Measurements from ENCODE around the gene DPEP2NB.
"Not testable (repeated sequence)": the region's sequence is repeated elsewhere in the genome, so short reads cannot be mapped to it uniquely, and the experiment has no call there.

The DPEP2NB gene

GRCh38 chr16:67982011-67982696 lies 33.6 kb downstream of the DPEP2NB start:
- no peak for DNase-seq (ENCODE audit: low spot score)

GRCh38 chr16:67979955-67980678 lies 35.6 kb downstream of the DPEP2NB start, which contains the start of gene DPEP3:
DPEP3 (minus strand) TSS chr16:67980499; CDS start chr16:67980380, 119 bp downstream.
- DNase-seq (ENCODE audit: low spot score), result no peak

DNA sequence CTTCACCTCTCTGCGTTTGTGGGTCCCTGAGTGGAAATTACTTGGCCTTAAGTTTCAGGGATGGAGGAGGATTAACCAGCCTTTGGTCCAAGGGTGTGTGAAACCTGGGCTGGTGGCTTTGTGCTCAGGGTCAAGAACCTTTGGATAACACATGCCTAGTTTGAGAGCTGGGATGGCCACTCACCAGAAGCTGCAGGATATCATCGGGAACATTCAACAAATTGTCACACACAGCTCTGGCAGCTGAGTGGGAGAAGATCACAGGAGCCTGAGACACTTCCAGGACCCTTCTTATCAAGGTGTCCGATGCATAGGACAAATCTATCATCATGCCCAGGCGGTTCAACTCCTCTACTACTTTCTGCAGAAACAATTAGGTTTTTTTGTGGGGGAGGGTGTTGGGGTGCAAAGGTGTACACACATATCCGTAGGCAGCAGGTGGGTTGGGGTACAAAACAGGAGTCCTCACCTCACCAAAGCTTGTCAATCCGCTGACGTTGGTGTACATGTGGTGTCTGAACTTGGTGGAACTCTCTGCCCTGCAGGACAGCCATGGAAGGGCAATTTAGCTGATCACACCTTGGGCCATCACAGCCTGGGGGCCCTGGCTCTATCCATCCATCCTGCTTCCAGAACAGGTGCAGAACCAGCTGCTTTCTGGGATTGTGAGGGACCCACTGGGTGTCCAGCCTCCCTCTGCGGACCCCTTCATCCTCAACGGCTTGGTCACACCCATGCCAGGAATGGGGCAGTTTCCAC lies 38.1 kb downstream of the DPEP2NB start:
- no peak for DNase-seq (ENCODE audit: low spot score)

GRCh38 chr16:67977005-67977404 lies 38.7 kb downstream of the DPEP2NB start:
- no peak for DNase-seq (ENCODE audit: low spot score)

GRCh38 chr16:67976205-67976604 lies 39.5 kb downstream of the DPEP2NB start:
- no peak for DNase-seq (ENCODE audit: low spot score)

DNA sequence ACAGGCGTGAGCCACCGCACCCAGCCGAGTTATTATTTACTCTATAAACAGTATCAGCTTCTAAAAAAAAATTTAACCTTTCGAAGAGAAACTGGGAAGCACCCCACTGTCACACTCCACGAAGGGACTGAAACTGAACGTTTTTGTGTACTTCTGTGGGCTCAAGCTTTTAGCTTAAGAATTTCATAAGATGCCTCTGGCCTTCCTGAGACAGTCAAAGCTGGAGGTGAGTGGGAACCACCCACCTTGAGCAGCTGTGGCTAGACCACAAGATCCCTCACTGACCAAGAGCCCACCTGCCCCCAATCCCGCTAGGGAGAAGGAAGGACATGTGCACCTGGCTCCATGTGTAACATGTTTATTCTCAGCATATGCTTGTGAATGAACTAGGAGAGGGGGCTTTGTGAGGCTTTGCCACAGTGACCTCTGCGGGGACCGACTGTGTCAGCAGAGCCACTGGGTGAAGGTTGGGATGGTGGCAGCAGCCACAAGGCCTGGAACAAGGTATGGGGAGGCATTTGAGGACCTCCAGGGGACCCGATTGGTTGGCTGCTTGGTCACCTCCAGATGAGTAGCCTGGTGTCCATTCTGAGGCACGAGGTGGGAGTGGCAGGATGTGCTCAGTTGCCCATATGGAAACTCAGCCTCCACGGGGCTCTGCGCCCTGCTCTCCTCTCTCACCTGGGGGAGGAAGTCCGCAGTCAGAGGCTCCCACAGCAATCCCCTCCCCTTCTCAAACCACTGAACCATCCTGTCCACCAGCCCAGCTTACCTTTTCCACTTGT lies 40.2 kb downstream of the DPEP2NB start:
- no peak for DNase-seq (ENCODE audit: low spot score)

GRCh38 chr16:67972285-67972684 lies 43.4 kb downstream of the DPEP2NB start:
- not testable (repeated sequence) for DNase-seq (ENCODE audit: low spot score)

GRCh38 chr16:67971111-67971510 lies 44.6 kb downstream of the DPEP2NB start:
- no peak for DNase-seq (ENCODE audit: low spot score)

- DNase-seq (ENCODE audit: low spot score), result no peak
Measured at GRCh38 chr16:67969254-67970039, 46.3 kb downstream of the DPEP2NB start.

GRCh38 chr16:67968400-67969253 lies 47.1 kb downstream of the DPEP2NB start, which contains the start of gene SLC12A4:
SLC12A4 (minus strand) TSS chr16:67968637; CDS start chr16:67968553, 84 bp downstream.
- DNase-seq (ENCODE audit: low spot score), result peak; percentile 82

- peak; percentile 25 for DNase-seq (ENCODE audit: low spot score)
Measured at GRCh38 chr16:67967958-67968399, 47.7 kb downstream of the DPEP2NB start.

DNA sequence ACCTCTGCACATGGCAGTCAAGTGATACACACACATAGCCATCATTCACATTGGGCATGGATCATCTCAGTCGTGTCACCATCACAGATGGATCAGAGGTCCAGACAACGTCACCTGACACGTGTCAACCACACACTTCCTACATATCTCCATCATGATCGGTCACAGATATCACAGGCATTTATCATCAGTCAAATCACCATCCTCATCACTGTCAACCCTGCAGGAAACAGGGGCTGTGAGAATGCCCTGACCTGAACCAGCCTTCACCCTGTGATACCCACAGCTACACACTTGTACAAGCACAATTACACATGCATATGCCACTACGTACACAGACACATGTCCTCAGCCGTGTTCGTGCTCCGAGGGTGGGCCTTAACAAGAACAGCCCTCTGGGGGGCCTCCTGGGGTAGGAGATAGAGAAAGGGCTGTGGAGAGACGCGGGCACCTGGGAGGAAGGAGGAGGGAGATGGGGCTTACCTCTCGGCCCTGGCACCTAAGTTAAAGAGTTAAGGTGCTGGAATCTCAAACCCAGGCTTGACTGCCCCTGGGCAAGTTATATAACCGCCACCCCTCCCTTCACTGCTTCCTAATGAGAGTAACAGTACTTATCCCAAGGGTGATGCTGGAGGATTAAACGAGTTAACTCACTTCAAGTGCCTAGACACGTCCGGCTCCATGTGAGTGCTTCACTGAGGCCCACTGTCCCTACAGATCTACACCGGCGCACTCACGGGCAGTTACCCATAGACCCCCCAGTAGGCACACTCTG lies 48.3 kb downstream of the DPEP2NB start:
- no peak for DNase-seq (ENCODE audit: low spot score)

DNA sequence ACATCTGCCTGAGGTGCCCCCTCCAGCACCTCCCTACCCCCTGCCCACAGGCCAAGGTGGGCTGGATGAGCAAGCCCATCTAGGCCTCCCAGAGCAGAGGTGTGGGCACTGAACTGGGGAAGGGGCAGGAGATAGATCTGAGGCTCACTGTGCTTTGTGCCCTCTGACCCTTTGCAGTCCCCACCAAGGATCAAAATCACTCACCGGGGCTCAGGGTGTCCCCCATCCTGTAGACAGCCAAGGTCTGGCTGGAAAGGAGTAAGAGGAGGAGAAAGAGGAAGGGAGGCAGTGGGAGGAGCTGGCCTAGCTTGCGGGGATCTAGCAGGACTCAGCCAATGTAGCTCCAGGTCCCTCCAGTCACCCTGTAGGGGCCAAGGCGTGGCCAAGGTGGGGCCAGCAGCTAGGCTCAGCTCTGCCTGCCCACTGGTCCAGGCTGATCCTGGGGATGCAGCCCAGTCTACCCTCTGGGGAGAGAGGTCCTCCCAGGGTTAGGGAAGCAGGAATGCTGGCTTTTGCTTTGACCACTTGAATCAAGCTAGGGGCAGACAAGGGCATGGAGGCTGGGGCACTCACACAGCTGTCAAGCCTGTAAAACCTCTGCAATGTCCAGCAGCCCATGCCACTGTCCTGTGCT lies 49.0 kb downstream of the DPEP2NB start:
- peak; percentile 57 for DNase-seq (ENCODE audit: low spot score)

GRCh38 chr16:67965668-67966548 lies 49.8 kb downstream of the DPEP2NB start:
- no peak for DNase-seq (ENCODE audit: low spot score)

DNA sequence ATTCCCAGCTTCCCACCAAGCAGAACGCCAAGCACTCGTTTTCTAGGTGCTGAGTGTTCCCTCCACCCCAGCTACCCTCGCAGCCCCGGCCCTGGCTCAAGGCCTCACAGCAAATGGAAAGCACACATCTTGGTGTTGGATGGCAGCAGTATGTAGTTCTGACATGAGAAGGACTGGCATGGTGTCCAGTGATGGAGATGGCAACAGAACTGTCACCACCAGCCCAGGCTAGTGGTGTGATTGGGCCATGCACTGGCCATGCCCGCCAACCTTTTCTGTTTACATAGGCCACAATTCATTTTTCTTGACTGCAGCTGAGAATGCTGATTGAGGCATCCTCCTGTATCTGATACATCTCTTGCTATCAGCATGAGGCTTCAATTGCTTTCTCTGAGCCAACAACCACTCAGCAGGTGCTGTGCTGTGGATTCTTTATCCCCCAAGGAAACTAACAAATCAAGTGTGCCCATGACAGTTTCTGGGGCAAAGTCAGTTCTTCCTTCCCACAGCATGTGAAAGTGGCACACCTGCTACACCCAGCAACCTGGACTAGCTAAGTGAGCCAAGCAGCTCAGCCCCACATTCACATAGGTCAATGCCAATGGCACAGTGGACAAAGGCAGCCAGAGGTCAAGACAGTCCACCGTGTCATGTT lies 51.1 kb downstream of the DPEP2NB start:
- no peak for DNase-seq (ENCODE audit: low spot score)

DNA sequence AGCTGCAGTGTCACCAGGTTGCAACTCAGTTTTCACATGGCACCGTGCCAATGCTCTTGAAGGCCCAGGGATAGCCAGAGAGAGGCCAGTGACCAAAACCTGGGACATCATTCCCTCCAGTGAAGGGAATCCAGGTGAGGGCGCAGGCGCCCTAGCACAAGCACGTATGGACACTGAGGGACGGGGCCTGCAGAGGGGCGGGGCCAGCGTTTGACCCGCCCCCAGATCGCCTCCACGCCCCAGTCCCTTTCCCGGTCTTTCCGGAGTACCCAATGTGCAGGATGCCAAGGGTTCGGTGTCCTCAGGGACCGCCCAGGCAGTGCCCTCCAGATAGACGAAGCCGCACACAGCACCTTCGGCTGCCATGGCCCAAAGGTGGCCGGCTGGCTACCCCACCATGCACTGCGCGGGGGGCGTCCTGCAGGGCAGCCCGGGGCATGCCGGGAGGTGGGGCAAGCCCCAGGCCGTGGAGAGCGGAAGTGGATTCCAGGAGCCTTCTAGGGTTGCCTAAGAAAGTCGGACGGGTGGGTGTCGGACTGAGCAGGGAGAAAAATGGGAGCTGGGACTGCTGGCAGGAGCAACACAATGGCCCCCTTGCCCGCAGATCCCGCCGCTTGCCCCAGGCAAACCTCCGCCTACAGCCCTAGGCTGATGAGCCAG lies 51.9 kb downstream of the DPEP2NB start:
- no peak for DNase-seq (ENCODE audit: low spot score)

Data from LoVo (cell line).